HG02588 (cell line): Measurements from ENCODE around the gene DNAAF5.
"Not testable (repeated sequence)": the region's sequence is repeated elsewhere in the genome, so short reads cannot be mapped to it uniquely, and the experiment has no call there.

Source experiments
- ATAC-seq: cut with Tn5 transposase; IDR thresholded peaks from one replicate; pipeline ENCODE4 v1.9.1; 2021; ENCODE audit warnings: mild to moderate bottlenecking, moderate library complexity; ENCODE audit not compliant: unreplicated experiment

The DNAAF5 gene

DNA sequence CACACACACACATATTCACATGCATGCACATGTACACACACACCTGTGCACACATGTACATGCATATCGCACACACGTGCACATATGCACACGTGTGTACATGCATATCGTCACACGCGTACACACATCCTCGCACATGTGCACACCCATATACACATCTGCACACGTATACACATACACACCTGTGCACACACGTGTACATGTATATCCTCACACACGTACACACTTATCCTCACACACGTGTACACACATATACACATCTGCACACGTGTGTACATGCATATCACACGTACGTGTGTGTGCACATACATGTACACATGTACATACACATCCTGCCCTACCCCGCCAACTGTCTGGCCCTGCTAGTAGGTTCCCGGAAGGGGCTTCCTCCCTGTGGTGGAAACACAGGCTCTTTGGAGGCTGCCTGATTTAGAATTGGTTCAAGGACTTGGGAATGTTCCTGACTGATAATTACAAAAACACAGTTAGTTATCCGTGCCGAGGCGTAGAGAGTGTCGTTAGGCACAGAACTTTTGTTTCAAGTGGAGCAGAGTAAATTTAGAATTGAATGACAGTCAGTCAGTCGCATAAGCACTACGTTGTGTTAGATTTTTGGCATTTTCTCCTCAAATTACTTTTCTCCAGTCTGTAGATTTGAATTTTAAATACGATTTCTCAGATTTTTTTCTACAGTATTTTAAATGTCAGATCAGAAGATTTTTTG is 19.1 kb downstream of the DNAAF5 start:
- no peak for ATAC-seq

DNA sequence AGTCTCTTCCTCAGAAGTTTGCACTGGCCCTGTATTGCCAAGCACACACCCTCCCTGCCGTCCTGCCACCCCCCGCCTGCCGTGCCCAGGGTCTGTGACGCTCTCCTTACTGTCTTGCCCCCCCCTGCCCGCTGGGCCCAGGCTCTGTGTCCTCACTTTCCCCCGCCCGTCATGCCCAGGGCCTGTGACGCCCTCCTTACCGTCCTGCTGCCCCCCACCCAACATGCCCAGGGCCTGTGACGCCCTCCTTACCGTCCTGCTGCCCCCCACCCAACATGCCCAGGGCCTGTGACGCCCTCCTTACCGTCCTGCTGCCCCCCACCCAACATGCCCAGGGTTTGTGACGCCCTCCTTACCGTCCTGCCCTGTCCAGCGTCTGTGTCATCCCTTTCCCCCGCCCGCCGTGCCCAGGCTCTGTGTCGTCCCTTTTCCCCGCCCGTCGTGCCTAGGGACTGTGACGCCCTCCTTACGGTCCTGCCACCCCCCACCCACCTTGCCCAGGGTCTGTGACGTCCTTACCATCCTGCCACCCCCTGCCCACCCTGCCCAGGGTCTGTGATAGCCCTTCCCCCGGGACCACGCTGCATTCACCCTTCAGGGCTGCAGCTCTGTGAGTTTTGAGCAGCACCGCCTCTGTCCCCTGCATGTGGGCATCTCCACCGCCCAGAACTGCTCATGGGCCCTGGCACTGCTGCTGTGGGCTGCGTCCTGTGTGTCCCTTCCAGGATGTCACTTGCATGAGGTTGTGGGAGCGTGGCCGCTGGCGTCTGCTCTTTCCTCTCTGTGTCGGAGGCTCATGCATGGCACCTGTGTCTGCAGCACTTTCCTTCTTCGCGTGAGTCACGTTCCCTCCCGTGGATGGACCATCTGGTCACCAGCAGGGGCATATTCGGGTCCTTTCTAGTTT is 19.9 kb downstream of the DNAAF5 start:
- no peak for ATAC-seq

DNA sequence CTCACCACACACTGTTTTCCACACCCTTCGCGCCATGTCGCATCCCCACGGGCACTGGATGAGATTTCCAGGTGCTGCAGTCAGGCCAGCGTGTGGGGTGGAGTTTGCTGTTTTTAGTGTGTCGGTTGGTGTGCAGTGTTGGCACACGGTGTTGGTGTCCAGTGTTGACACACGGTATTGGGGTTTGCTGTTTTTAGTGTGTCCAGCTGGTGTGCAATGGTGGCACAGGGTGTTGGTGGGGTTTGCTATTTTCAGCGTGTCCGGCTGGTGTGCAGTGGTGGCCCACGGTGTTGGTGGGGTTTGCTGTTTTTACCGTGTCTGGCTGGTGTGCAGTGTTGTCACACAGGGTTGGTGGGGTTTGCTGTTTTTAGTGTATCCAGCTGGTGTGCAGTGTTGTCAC is 20.7 kb downstream of the DNAAF5 start:
- no peak for ATAC-seq

DNA sequence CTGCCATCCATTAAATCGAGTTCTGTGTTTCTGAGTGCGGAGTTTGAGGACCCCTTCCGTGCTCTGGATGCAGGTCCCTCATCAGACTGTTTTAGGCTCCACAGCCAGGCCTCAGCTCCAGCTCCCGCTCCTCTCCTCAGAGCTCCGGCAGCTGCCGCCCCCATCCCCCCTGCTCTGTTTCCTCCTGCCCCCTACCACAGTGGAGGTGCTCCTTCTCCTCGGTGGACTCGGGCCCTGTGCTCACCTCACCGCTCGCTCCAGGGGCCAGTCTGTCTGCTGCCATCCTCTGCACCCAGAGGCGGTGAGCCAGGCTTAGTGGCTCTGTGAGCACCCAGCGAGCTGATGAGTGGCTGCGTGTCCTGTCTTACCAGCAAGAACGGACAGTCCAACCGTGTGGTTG is 21.9 kb downstream of the DNAAF5 start:
- no peak for ATAC-seq

DNA sequence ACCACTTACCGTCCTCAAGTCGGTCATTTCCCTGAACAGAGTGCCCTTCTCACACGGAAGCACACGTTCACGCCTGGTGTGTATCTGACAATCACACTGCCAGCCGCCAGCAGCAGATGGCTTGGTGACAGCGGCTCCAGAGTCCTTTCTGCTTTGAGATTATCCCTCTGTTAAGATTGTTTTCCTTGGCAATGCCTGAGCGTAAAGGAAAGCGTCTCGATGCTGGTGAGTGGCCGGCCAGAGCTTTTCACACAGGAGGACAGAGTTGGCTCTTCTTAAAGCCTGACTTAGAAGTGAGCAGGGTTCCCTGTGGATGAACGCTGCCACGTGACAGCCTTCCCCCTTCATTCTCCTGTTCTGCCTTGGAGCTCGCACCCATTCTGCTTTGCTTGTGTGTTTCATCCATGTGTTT is 22.6 kb downstream of the DNAAF5 start:
- no peak for ATAC-seq

DNA sequence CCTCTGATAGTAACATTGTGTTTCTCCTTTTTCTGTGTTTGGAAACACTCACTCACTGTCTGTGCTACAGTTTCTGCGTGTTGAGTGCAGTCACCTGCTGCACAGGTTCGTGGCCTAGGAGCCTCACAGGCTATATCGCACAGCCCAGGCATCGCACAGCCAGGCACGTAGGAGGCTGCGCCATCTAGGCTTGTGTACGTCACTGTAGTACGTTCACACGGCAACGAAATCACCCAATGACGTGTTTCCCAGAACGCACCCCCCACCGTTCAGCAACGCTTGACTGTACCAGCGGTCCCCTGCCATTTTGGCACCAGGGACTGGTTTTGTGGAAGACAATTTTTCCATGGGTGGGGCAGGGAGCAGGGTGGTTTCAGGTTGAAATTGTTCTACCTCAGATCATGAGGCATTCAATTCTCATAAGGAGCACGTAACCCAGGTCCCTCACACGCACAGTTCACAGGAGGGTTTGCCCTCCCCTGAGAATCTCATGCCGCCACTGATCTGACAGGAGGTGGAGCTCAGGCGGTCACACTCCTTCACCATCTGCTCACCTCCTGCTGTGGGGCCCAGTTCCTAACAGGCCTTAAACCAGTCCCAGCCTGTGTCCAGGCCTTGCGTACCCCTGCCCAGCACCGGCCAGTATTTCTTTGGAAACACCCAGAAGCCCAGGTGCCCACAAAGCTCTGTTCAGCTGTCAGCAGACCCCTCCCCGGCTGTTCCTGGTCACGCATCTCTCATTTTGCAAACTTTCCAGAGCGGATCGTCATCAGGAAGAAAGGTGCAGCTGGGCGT is 23.8 kb downstream of the DNAAF5 start:
- ATAC-seq: no peak

DNA sequence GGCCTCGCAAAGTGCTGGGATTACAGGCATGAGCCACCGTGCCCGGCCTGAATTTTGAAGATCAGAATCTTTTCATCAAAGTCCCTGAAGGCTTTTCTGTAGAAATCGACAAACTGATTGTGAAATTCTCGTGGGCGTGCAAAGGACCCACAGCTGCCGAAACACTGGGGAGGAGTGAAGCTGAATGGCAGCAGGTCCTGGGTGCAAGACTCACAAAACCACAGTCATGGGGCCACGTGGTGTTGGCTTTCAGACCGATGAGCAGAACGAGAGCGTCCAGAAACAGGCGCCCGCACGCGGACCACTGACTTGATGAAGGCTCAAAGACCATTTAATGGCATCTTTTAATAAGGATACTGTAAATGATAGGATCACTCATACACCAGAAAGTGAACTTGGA is 25.3 kb downstream of the DNAAF5 start:
- ATAC-seq: no peak

DNA sequence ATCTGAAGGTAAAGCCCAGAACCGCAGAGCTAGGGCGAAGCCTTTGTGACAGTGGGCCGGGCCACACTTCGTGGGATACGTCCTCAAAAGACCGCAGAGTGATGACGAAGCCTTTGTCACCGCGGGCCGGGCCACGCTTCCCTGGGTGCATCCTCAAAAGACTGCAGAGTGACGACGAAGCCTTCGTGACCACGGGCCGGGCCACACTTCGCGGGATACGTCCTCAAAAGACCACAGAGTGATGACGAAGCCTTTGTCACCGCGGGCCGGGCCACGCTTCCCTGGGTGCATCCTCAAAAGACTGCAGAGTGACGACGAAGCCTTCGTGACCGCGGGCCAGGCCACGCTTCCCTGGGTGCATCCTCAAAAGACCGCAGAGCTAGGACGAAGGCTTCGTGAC is 25.8 kb downstream of the DNAAF5 start:
- not testable (repeated sequence) for ATAC-seq

DNA sequence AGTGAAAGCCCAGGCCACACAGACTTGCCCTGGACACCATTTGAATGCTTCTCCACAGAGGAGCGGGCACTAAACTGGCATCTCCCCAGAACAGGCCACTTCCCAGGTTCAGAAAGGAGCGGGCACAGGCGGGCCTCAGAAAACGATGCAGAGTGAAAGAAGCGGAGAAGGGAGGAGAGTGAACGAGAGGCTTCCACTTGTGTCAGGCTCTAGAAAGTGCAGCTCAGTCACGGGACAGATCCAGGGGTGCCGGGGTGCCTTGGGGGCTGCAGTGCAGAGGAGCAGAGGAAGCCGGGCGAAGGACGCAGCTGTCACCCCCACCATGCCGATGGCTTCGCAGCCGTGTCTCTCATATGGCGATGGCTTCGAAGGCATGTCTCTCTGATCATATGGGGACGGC is 26.7 kb downstream of the DNAAF5 start:
- ATAC-seq: no peak

DNA sequence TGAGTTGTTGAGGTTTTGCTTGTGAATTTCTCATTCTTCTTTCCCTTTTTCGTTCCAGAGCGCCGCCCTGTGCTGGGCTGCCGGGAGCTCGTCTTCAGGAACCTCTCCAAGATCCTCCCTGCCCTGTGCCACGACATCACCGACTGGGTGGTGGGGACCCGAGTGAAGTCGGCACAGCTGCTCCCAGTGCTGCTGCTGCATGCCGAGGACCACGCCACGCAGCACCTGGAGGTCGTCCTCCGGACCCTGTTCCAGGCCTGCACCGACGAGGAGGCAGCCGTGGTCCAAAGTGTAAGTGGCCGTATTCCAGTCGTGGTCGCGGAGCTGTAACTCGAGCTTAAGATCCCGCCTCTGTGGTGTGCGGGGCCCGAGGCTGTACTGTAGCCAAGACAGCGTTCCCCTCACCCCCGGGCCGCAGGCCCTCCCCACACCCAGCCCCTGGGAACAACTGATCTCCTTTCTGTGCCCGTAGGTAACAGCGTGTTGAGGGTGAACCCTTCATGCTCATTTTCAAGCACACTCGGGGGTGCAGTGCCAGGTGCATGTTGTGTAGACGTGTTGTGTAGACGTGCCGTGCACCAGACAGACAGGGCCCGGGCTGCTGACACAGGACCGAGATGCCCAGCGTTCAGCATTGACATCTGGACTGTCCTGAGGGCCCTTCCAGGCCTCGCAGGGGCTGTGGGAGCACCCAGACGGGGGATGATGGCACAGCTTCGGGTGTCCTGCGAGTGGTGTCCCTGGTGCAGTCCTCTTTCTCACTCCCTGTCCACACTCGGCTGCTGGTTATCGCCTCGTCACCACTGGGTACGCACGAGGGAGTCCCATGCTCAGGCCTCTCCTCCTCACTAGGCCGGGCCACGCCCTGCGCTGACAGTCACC is 28.3 kb downstream of the DNAAF5 start:
- no peak for ATAC-seq

DNA sequence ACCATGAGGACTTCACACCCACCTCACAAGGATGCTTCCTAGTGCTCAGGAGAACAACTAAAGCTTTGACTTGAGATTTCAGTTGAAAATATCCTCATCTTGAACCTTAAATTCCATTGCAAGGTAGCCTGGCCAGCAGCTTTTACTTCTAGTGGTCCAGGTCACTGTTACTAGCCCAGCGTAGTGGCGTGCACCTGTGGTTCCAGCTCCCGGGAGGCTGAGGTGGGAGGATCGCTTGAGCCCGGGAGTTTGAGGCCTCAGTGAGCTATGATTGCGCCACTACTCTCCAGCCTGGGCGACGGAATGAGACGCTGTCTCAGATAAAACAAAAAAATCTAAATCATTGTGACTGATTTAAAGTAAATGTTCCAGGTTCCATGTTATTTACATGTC is 28.9 kb downstream of the DNAAF5 start:
- ATAC-seq: no peak

DNA sequence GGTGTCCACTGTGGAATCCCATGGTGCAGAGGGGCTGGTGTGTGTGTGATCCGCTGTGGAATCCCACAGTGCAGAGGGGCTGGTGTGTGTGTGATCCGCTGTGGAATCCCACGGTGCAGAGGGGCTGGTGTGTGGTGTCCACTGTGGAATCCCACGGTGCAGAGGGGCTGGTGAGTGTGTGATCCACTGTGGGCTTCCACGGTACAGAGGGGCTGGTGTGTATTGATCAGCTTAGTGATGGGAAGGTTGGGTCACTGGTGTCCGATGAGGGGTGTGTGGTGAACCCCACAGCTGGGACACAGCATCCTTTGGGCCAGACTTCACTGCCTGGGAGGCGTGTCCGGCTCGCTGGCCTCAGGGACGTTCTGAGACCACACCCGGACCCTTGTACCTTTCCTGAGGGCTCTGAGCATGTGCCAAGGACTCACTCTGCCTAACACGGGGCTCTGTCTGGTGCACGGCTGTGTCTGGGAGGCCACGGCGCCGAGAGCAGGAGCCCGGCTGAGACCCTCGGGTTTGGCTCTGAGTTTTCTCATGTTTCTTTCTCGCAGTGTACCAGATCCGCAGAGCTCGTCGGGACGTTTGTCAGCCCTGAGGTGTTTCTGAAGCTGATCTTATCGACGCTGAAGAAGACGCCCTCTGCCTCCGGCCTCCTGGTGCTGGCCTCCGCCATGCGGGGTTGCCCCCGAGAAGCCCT is 29.9 kb downstream of the DNAAF5 start:
- ATAC-seq: no peak

DNA sequence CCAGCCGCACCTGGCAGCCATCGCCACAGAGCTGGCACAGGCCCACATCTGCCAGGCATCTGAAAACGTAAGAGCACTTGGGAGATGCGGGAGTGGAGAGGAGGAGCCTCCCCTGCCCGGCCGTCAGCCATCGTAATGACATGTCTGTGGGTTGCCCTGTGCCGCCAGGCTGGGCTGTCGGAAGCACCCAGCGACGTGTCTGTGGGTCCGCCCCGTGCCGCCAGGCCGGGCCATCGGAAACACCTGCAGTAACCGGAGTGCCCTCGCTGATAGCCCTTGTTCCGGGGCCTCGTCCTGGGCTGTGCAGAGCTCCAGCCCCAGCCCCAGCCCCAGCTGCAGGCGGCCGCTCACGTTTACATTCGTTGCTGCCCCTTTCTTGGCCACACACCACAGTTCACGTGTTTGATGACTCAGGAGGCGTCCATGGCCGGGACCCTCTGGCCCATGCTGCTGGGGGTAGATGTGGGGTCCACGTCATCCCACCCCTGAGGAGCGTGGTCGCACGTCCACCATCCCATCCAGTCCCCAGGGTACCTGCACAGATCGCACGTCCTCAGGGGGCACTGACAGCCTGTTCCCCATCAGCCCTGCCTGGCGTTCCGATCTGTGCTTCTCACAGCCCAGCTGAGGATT is 30.5 kb downstream of the DNAAF5 start:
- ATAC-seq: no peak

DNA sequence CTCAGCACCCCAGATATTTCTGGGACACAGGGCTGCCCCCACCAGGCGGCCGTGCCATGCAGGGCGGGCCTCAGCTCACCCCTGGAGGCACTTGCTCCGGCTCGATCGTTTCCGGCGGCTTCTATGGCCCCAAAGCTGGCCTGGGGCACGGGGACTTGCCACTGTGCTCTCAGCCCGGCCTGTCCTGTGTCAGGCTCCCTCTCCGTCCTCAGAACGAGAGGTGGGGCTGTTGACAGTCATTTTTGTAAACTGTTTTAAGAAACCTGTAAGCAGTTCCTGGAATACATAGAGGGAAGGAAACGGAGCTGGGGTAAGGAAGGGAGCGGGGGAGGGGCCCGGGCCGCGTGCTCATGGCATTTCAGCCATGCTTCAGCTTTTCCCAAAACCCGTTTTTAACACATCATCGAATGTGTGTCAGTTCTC is 31.3 kb downstream of the DNAAF5 start:
- ATAC-seq: no peak

DNA sequence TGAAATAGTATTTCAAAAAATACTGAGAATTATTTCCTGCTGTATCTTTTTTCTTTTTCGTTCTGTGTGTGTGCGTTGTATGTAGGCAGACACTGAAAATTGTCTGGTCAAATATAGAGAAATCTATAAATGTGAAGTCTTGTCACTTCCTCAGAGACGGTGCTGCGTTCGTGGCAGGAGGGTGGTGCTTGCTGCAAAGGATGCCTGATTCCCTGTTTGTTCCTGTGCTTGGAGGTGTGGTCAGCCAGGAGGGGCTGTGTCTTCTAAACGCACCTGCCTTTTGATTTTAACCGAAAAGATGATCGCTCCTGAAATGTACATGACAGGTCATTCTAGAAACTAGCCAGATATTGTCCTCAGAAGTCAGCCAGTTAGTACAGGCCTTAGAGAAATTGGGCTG is 33.1 kb downstream of the DNAAF5 start:
- ATAC-seq: no peak

DNA sequence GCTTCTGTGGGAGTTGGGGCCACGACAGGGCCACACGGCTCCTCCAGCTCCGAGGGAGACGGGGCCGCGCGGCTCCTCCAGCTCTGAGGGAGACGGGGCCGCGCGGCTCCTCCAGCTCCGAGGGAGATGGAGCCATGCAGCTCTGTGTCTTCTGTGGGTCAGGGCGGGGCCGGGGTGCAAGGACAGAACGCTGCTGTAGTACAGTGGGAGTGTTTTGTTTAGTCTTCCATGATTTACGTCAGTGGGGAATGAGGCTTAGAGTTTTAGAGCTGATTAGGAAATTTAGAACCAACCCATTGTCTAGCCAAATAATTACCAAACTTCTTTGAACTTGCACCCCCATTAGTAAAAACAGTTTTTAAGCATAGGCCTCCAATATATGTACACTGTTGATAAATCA is 33.5 kb downstream of the DNAAF5 start:
- ATAC-seq: no peak

DNA sequence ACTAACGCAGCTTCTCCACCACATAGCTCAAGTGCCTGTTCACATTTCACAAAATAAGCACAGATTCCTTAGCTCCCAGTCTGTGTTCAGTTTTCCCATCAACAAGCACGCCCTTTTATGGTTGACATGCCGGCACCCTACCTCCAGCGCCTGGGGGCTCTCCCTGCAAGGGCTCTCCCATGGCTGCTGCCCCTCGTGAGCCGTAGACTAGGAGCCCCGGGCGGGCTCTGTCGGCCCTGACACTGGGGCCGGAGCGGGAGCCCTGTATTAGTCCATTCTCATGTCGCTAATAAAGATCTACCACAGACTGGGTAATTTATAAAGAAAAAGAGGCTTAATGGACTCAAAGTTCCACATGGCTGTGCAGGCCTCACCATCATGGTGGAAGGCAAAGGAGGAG is 34.6 kb downstream of the DNAAF5 start:
- no peak for ATAC-seq

DNA sequence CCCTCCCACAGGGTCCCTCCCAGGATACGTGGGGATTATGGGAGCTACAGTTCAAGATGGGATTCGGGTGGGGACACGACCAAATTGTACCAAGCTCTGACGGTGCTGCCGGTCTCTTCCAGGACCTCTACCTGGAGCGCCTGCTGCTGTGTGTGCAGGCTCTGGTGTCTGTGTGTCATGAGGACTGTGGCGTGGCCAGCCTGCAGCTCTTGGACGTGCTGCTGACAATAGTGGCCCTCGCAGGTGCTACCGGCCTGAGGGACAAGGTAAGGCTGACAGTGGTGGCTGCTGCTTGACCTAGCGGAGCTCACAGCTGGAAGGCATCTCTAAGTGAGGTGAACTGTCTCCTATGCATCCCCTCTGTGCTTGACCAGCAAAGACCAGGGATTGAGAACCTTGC is 35.1 kb downstream of the DNAAF5 start:
- ATAC-seq: no peak

DNA sequence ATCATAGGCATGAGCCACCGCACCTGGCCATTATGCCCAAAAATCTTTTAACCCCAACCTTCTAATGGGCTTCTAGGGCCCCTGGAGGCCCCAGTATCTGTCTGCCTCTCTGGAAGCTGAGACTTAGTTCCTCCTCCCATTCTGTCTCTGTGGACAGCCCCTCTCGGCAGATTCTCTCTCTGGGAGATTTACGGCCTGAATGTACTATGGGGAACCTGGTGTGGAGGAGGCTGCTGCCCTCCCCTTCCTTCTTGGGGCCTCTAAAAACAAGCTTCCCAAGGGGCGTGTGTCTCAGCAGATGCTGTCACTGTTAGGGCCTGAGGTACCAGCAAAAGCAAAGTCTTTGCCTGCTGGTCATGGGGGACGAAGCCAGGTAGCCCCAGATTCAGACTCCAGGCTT is 36.4 kb downstream of the DNAAF5 start:
- no peak for ATAC-seq
